Amniotic epithelial cell (primary cell): ENCODE results near the gene CDH22.

Source experiments
- DNase-seq: peaks from one replicate; pipeline ENCODE4 v3.0.0-alpha.2; 2010; ENCODE audit warnings: low read depth

CDH22 gene

GRCh38 chr20:46323557-46323956 lies 15.3 kb upstream of the CDH22 start:
- DNase-seq: no peak

GRCh38 chr20:46322641-46323040 lies 14.3 kb upstream of the CDH22 start:
- no peak for DNase-seq

GRCh38 chr20:46317685-46318177 lies 9.4 kb upstream of the CDH22 start:
- no peak for DNase-seq

GRCh38 chr20:46316984-46317684 lies 8.8 kb upstream of the CDH22 start:
- no peak for DNase-seq

- no peak for DNase-seq
Measured at GRCh38 chr20:46315311-46315710, 7.0 kb upstream of the CDH22 start.

- no peak for DNase-seq
Measured at GRCh38 chr20:46312945-46313861, 4.9 kb upstream of the CDH22 start.

- DNase-seq: no peak
Measured at GRCh38 chr20:46312075-46312944, 4.0 kb upstream of the CDH22 start.

- no peak for DNase-seq
Measured at GRCh38 chr20:46311719-46312074, 3.4 kb upstream of the CDH22 start.

GRCh38 chr20:46311039-46311650 lies 2.8 kb upstream of the CDH22 start:
- no peak for DNase-seq

GRCh38 chr20:46309945-46310344 lies 1.6 kb upstream of the CDH22 start:
- no peak for DNase-seq

- DNase-seq: no peak
Measured at GRCh38 chr20:46307999-46308257, 370 bp downstream of the CDH22 start.

- DNase-seq: peak; percentile 25
Measured at GRCh38 chr20:46307139-46307998, 929 bp downstream of the CDH22 start.

GRCh38 chr20:46306743-46307138 lies 1.6 kb downstream of the CDH22 start:
- no peak for DNase-seq

GRCh38 chr20:46305973-46306360 lies 2.3 kb downstream of the CDH22 start:
- no peak for DNase-seq

- no peak for DNase-seq
Measured at GRCh38 chr20:46305331-46305972, 2.8 kb downstream of the CDH22 start.

GRCh38 chr20:46304852-46305251 lies 3.4 kb downstream of the CDH22 start:
- no peak for DNase-seq

- DNase-seq: no peak
Measured at GRCh38 chr20:46304361-46304760, 3.9 kb downstream of the CDH22 start.

GRCh38 chr20:46303176-46303956 lies 4.9 kb downstream of the CDH22 start:
- no peak for DNase-seq

- no peak for DNase-seq
Measured at GRCh38 chr20:46302106-46302505, 6.2 kb downstream of the CDH22 start.

- no peak for DNase-seq
Measured at GRCh38 chr20:46300281-46300680, 8.0 kb downstream of the CDH22 start.
